RWPE1 (cell line): ENCODE results near the gene GABRB3.
"Not testable (repeated sequence)": the region's sequence is repeated elsewhere in the genome, so short reads cannot be mapped to it uniquely, and the experiment has no call there.

Source experiments
- CTCF ChIA-PET: fragments of 350-600 bp; sonication (Branson Sonifier 250); formaldehyde crosslinking; extraction: SDS; loops from one replicate; lab custom pipeline; 2021; lab: Yijun Ruan, JAX
- POLR2A ChIA-PET: fragments of 400-600 bp; formaldehyde crosslinking; extraction: SDS; loops from one replicate; lab custom pipeline; 2020; ENCODE audit warnings: antibody characterized with exemption; ENCODE audit not compliant: low non-redundant PET; lab: Yijun Ruan, JAX
- DNase-seq: peaks from one replicate; pipeline ENCODE4 v3.0.0; 2012; ENCODE audit warnings: low spot score
- H3K27ac ChIP-seq: fragments of 450-650 bp; 2 replicates; pipeline ENCODE4 v1.5.1; 2017
- TF ChIP-seq, protein P1 (sequence below): fragments of 450-650 bp; conservative IDR thresholded peaks from 2 replicates; pipeline ENCODE4 v1.5.1; 2017; ENCODE audit warnings: low read depth, mild to moderate bottlenecking

Gene GABRB3

DNA sequence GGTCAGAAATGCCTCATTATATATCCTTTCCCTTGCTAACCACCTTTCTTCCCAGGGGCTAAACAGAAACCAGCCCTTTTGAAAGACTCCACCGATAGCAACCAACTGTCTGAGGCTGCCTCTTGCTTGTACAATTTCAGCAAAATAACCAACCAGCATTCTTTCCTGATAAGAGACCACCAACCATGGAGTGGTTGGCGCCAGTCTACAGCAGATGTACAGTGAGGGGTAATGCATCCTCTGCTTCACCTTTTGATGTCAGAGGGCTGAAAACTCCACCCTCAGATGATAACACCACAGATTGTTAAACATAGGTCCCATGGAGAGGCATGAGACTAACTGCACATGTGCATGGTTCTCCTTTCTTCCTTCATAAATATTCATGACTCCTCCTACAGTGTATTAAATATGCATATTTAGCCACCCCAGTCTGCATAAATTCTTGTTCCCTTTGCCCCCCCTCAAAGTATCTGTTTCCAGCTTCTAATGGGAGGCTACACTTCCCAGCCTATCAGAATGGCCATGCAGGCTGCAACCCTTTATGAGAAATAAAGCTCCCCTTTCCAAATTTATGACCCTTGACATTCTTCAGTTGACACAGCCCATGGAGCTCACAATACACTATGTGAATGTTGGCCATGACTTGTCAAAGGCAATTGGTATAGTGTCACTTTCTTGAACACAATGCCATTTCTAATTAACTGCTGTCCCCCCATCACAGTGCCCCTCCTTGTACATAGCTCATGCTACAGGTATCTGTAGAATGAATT is 48.3 kb downstream of the GABRB3 start:
- POLR2A ChIA-PET: no interaction called here
- DNase-seq: no peak
- no peak overlapping the region for H3K27ac ChIP-seq
- TF ChIP-seq, protein P1, sequence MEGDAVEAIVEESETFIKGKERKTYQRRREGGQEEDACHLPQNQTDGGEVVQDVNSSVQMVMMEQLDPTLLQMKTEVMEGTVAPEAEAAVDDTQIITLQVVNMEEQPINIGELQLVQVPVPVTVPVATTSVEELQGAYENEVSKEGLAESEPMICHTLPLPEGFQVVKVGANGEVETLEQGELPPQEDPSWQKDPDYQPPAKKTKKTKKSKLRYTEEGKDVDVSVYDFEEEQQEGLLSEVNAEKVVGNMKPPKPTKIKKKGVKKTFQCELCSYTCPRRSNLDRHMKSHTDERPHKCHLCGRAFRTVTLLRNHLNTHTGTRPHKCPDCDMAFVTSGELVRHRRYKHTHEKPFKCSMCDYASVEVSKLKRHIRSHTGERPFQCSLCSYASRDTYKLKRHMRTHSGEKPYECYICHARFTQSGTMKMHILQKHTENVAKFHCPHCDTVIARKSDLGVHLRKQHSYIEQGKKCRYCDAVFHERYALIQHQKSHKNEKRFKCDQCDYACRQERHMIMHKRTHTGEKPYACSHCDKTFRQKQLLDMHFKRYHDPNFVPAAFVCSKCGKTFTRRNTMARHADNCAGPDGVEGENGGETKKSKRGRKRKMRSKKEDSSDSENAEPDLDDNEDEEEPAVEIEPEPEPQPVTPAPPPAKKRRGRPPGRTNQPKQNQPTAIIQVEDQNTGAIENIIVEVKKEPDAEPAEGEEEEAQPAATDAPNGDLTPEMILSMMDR: no peak
- CTCF ChIA-PET: interaction anchor here (0.6 kb wide), 1 partner anchor 98 kb away, joined by 4 read pairs; no protein-coding TSS in a partner anchor

GRCh38 chr15:26722621-26723160 is 50.2 kb downstream of the GABRB3 start:
- POLR2A ChIA-PET: no interaction called here
- CTCF ChIA-PET: no interaction called here
- no peak for DNase-seq
- TF ChIP-seq, protein P1: no peak
- no peak overlapping the region for H3K27ac ChIP-seq

DNA sequence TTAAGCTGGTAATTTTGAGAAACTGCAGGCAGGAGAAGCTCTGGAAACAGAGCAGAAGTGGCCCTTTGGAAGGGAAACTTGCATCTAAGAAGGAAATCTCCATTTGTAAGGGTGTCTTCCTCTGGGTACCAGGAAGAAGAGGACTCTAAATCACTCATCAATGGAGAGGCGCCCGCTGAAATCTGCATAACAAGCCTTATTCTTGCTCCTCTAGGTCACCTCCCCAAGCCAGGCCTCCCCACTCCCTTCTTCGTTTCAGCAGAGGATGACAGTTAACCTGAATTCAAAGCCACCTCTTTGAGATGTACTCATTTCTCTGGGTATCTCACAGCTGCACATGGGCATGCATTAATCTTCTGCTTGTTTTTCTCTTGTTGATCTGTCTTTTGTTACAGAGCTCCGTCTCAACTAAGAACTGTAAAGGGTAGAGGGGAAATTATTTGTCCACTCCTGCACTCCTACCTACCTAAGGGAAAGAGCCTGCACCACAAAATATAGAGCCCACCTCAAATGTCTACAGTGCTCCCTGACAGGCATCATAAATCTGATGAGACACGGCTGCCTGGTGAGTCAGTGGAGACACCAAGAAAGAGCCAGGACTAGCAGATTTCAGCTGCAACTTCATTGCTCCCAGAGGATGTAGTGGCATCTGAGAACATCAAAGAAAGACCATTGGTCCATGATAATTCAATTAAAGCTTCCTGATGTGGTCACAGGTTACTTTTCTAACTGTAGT is 51.5 kb downstream of the GABRB3 start:
- no peak for DNase-seq
- ChIA-PET POLR2A (no interaction called here), CTCF (interaction anchor here (0.6 kb wide), 1 partner anchor 356 kb away, joined by 3 read pairs; no protein-coding TSS in a partner anchor)
- TF ChIP-seq, protein P1: no peak
- no peak overlapping the region for H3K27ac ChIP-seq

- no peak overlapping the region for H3K27ac ChIP-seq
- TF ChIP-seq, protein P1: no peak
- ChIA-PET POLR2A (no interaction called here), CTCF (interaction anchor here (0.6 kb wide), 1 partner anchor 356 kb away, joined by 3 read pairs; no protein-coding TSS in a partner anchor)
- DNase-seq: no peak
Observed at GRCh38 chr15:26720546-26720945, 52.3 kb downstream of the GABRB3 start.

DNA sequence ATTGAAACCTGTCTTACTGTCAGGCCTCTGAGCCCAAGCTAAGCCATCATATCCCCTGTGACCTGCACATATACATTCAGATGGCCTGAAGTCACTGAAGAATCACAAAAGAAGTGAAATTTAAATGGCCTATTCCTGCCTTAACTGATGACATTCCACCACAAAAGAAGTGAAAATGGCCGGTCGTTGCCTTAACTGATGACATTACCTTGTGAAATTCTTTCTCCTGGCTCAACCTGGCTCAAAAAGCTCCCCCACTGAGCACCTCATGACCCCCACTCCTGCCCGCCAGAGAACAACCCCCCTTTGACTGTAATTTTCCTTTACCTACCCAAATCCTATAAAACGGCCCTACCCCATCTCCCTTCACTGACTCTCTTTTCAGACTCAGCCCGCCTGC is 53.0 kb downstream of the GABRB3 start:
- POLR2A ChIA-PET, CTCF ChIA-PET, H3K27ac ChIP-seq, DNase-seq: not testable (repeated sequence)

GRCh38 chr15:26716069-26716468 is 56.8 kb downstream of the GABRB3 start:
- no peak for DNase-seq
- TF ChIP-seq, protein P1: no peak
- ChIA-PET POLR2A (no interaction called here), CTCF (no interaction called here)
- H3K27ac ChIP-seq: no peak overlapping the region
